KG1 (cell line): ENCODE results near the gene IL4I1.

Experiments
- DNase-seq: peaks from one replicate; lab custom pipeline; 2025; lab: John Stamatoyannopoulos, UW

IL4I1 gene

GRCh38 chr19:49895566-49896297, 955 bp downstream of the IL4I1 start:
- no peak for DNase-seq

- no peak for DNase-seq
These were observed 1.7 kb downstream of the IL4I1 start for GRCh38 chr19:49894879-49895565.

GRCh38 chr19:49894011-49894664, 2.5 kb downstream of the IL4I1 start:
- DNase-seq = no peak

GRCh38 chr19:49892716-49893115, 4.0 kb downstream of the IL4I1 start:
- DNase-seq = no peak

GRCh38 chr19:49891393-49891792, 5.3 kb downstream of the IL4I1 start:
- no peak for DNase-seq

GRCh38 chr19:49890349-49891311, 6.1 kb downstream of the IL4I1 start:
- DNase-seq = no peak

GRCh38 chr19:49889687-49890348, 6.9 kb downstream of the IL4I1 start:
- no peak for DNase-seq

GRCh38 chr19:49889038-49889686, 7.5 kb downstream of the IL4I1 start:
- no peak for DNase-seq

- no peak for DNase-seq
These were observed 8.2 kb downstream of the IL4I1 start for GRCh38 chr19:49888510-49888824.

GRCh38 chr19:49887665-49888509, 8.8 kb downstream of the IL4I1 start:
- no peak for DNase-seq

GRCh38 chr19:49887037-49887664, 9.5 kb downstream of the IL4I1 start:
- no peak for DNase-seq

GRCh38 chr19:49884760-49885159, 11.9 kb downstream of the IL4I1 start:
- no peak for DNase-seq

- no peak for DNase-seq
These were observed 12.6 kb downstream of the IL4I1 start for GRCh38 chr19:49884109-49884508.

GRCh38 chr19:49883094-49883493, 13.6 kb downstream of the IL4I1 start:
- no peak for DNase-seq

- DNase-seq = no peak
These were observed 14.0 kb downstream of the IL4I1 start for GRCh38 chr19:49882643-49883042.

GRCh38 chr19:49881672-49882394, 14.9 kb downstream of the IL4I1 start:
- DNase-seq = no peak

GRCh38 chr19:49881186-49881585, 15.5 kb downstream of the IL4I1 start:
- no peak for DNase-seq

- no peak for DNase-seq
These were observed 16.4 kb downstream of the IL4I1 start for GRCh38 chr19:49880162-49880869.
